CD4-positive, alpha-beta memory T cell (primary cell): ENCODE data around the gene DHFR2. TPM values are rescaled to one million over a fixed set of nuclear protein-coding genes. Genes with fewer than 3 reads are reported as not detected.

Experiments used
- CTCF ChIA-PET: fragments of 350-600 bp; sonication (Branson Sonifier 250); formaldehyde crosslinking; loops from one replicate; lab custom pipeline; 2021; ENCODE audit warnings: inconsistent platforms; ENCODE audit not compliant: partially characterized antibody; lab: Charles Lee
- POLR2A ChIA-PET: fragments of 350-600 bp; sonication (Branson Sonifier 250); formaldehyde crosslinking; loops from one replicate; lab custom pipeline; 2021; ENCODE audit not compliant: partially characterized antibody; lab: Charles Lee
- DNase-seq, 5 donors: peaks; one replicate each; pipeline versions ENCODE4 v3.0.0 to v3.0.0-alpha.2; 2020 to 2022; ENCODE audit warnings: mixed read lengths in 1 of 5
- H3K27ac ChIP-seq: one replicate; pipeline ENCODE4 v1.7.0; 2013; ENCODE audit warnings: low read depth, low read length
- H3K27me3 ChIP-seq: 2 replicates; pipeline ENCODE4 v1.7.0; 2013; ENCODE audit warnings: mild to moderate bottlenecking, low read length, moderate library complexity; ENCODE audit not compliant: insufficient read depth
- H3K36me3 ChIP-seq: 2 replicates; pipeline ENCODE4 v1.7.0; 2013; ENCODE audit warnings: mild to moderate bottlenecking, low read length, moderate library complexity; ENCODE audit not compliant: insufficient read depth
- H3K4me1 ChIP-seq: 2 replicates; pipeline ENCODE4 v1.7.0; 2013; ENCODE audit warnings: mild to moderate bottlenecking, low read length, moderate library complexity; ENCODE audit not compliant: insufficient read depth
- H3K4me3 ChIP-seq, 2 donors: one replicate each; pipeline ENCODE4 v1.7.0; 2013; ENCODE audit warnings: low read length in 2 of 2, mild to moderate bottlenecking in 1 of 2
- H3K9me3 ChIP-seq, 2 donors: one replicate each; pipeline ENCODE4 v1.7.0; 2013; ENCODE audit warnings: low read length in 2 of 2, control low read depth in 1 of 2; ENCODE audit not compliant: control insufficient read depth in 1 of 2
- H3K27ac Mint-ChIP-seq, 7 donors: one replicate each; pipeline ENCODE4 v1.8.0; 2020 to 2021; ENCODE audit warnings: mixed read lengths in 7 of 7, mild to moderate bottlenecking in 6 of 7, inconsistent platforms in 3 of 7, moderate library complexity in 3 of 7
- H3K27me3 Mint-ChIP-seq, 2 donors: one replicate each; pipeline ENCODE4 v1.8.0; 2020 to 2021; ENCODE audit warnings: mixed read lengths in 2 of 2
- H3K36me3 Mint-ChIP-seq, 2 donors: one replicate each; pipeline ENCODE4 v1.8.0; 2020 to 2021; ENCODE audit warnings: mixed read lengths in 2 of 2, inconsistent platforms in 1 of 2, mild to moderate bottlenecking in 1 of 2
- H3K4me1 Mint-ChIP-seq, 4 donors: one replicate each; pipeline ENCODE4 v1.8.0; 2020 to 2021; ENCODE audit warnings: mixed read lengths in 4 of 4, mild to moderate bottlenecking in 1 of 4
- H3K4me3 Mint-ChIP-seq, 8 donors: one replicate each; pipeline ENCODE4 v1.8.0; 2020 to 2021; ENCODE audit warnings: mixed read lengths in 8 of 8, mild to moderate bottlenecking in 7 of 8, moderate library complexity in 6 of 8, inconsistent platforms in 3 of 8
- H3K9me3 Mint-ChIP-seq, 8 donors: one replicate each; pipeline ENCODE4 v1.8.0; 2020 to 2021; ENCODE audit warnings: mixed read lengths in 8 of 8, mild to moderate bottlenecking in 5 of 8, inconsistent platforms in 3 of 8, moderate library complexity in 1 of 8
- intact Hi-C: fragments of 100-400 bp; cut with micrococcal nuclease; formaldehyde crosslinking; loops from one replicate; pipeline ENCODE4 v1.15.1; 2023
- polyA plus RNA-seq, 2 donors: library from polyadenylated mRNA; unstranded; fragments of 300-500 nt; fragmentation: Illumina TruSeq; gene quantifications; one replicate each; pipeline ENCODE4 v1.2.3, GENCODE V29; 2021
- total RNA-seq, 2 experiments: library from RNA; stranded (reverse); gene quantifications; one replicate each; pipeline ENCODE4 v1.2.3, GENCODE V29; 2021

Gene DHFR2
- total and polyA plus RNA-seq, 4 experiments from 2014 or later = 1.2 to 15.9 (median 10.9) TPM

GRCh38 chr3:94098452-94098851, 35.7 kb upstream of the DHFR2 start:
- no peak overlapping the region for H3K4me3 ChIP-seq
- H3K27ac ChIP-seq = no peak overlapping the region
- no peak for DNase-seq
- Mint-ChIP-seq H3K27ac (peak overlapping the region in 1 of 7 donors; percentile 48), H3K36me3 (peaks cover 41 to 69% of the 10 kb centered on the region in 2 donors), H3K4me1 (peaks cover 0 to 4% (median 0%) of the 10 kb centered on the region in 4 donors), H3K4me3 (no peak overlapping the region), H3K27me3 (no peaks in the 10 kb centered on the region), H3K9me3 (no peaks in the 10 kb centered on the region)
- ChIA-PET CTCF (interaction anchor here (0.5 kb wide), 1 partner anchor 100 kb away, joined by 3 read pairs; no protein-coding TSS in a partner anchor), POLR2A (interaction anchor here (1.5 kb wide), 1 partner anchor 35 kb away, joined by 4 read pairs; the partner anchor contains the start of genes DHFR2 and NSUN3)
- H3K9me3 ChIP-seq = no peaks in the 10 kb centered on the region
- peaks cover 26% of the 10 kb centered on the region for H3K36me3 ChIP-seq
- no peaks in the 10 kb centered on the region for H3K27me3 ChIP-seq
- intact Hi-C loops = no loop called here
- no peaks in the 10 kb centered on the region for H3K4me1 ChIP-seq

- Histone ChIP-seq H3K27ac (no peak overlapping the region), H3K4me3 (no peak overlapping the region), H3K4me1 (no peaks in the 10 kb centered on the region), H3K27me3 (no peaks in the 10 kb centered on the region), H3K9me3 (no peaks in the 10 kb centered on the region), H3K36me3 (peaks cover 23% of the 10 kb centered on the region)
- DNase-seq = no peak
- Mint-ChIP-seq H3K27me3 (no peaks in the 10 kb centered on the region), H3K36me3 (peaks cover 53 to 74% of the 10 kb centered on the region in 2 donors), H3K4me1 (peaks cover 0 to 6% (median under 1%) of the 10 kb centered on the region in 4 donors), H3K27ac (peak overlapping the region in 3 of 7 donors; percentile 14 to 34 (median 24)), H3K9me3 (no peaks in the 10 kb centered on the region), H3K4me3 (no peak overlapping the region)
- intact Hi-C loops = no loop called here
- CTCF ChIA-PET = no interaction called here
- POLR2A ChIA-PET = no interaction called here
These were observed 32.4 kb upstream of the DHFR2 start for GRCh38 chr3:94095111-94095510.

- POLR2A ChIA-PET = no interaction called here
- CTCF ChIA-PET = interaction anchor here (1.2 kb wide), 1 partner anchor 23 kb away, joined by 3 read pairs; no protein-coding TSS in a partner anchor
- no peaks in the 10 kb centered on the region for H3K4me1 ChIP-seq
- intact Hi-C loops = no loop called here
- no peak overlapping the region for H3K27ac ChIP-seq
- H3K9me3 Mint-ChIP-seq = no peaks in the 10 kb centered on the region
- no peak for DNase-seq
- peaks cover 11% of the 10 kb centered on the region for H3K36me3 ChIP-seq
- H3K27me3 ChIP-seq = no peaks in the 10 kb centered on the region
- H3K36me3 Mint-ChIP-seq = peaks cover 60 to 72% of the 10 kb centered on the region in 2 donors
- H3K27ac Mint-ChIP-seq = peak overlapping the region in 1 of 7 donors; percentile 35
- no peak overlapping the region for H3K4me3 Mint-ChIP-seq
- peaks cover 0 to 4% (median 1%) of the 10 kb centered on the region in 4 donors for H3K4me1 Mint-ChIP-seq
- H3K9me3 ChIP-seq = no peaks in the 10 kb centered on the region
- no peak overlapping the region for H3K4me3 ChIP-seq
- no peaks in the 10 kb centered on the region for H3K27me3 Mint-ChIP-seq
These were observed 30.4 kb upstream of the DHFR2 start for GRCh38 chr3:94093151-94093550.

- CTCF ChIA-PET = no interaction called here
- Mint-ChIP-seq H3K9me3 (no peaks in the 10 kb centered on the region), H3K36me3 (peaks cover 55 to 69% of the 10 kb centered on the region in 2 donors), H3K4me3 (no peak overlapping the region), H3K4me1 (peaks cover 0 to 8% (median 5%) of the 10 kb centered on the region in 4 donors), H3K27me3 (no peaks in the 10 kb centered on the region), H3K27ac (peak overlapping the region in 4 of 7 donors; percentile 3 to 41 (median 24))
- Histone ChIP-seq H3K9me3 (no peaks in the 10 kb centered on the region), H3K36me3 (peaks cover 8% of the 10 kb centered on the region), H3K4me1 (no peaks in the 10 kb centered on the region), H3K4me3 (no peak overlapping the region), H3K27me3 (no peaks in the 10 kb centered on the region), H3K27ac (no peak overlapping the region)
- no peak for DNase-seq
- POLR2A ChIA-PET = no interaction called here
- intact Hi-C loops = no loop called here
These were observed 29.4 kb upstream of the DHFR2 start for GRCh38 chr3:94092086-94092485.

- H3K36me3 ChIP-seq = no peaks in the 10 kb centered on the region
- Mint-ChIP-seq H3K36me3 (peaks cover 46 to 63% of the 10 kb centered on the region in 2 donors), H3K27ac (peak overlapping the region in 1 of 7 donors; percentile 51), H3K4me1 (peaks cover 0 to 8% (median 5%) of the 10 kb centered on the region in 4 donors), H3K27me3 (no peaks in the 10 kb centered on the region), H3K4me3 (no peak overlapping the region), H3K9me3 (no peaks in the 10 kb centered on the region)
- ChIA-PET POLR2A (no interaction called here), CTCF (interaction anchor here (0.7 kb wide), 2 partner anchors 74 to 248 kb away, joined by 4 read pairs; no protein-coding TSS in a partner anchor)
- no peaks in the 10 kb centered on the region for H3K4me1 ChIP-seq
- DNase-seq = no peak
- H3K9me3 ChIP-seq = no peaks in the 10 kb centered on the region
- H3K4me3 ChIP-seq = no peak overlapping the region
- H3K27ac ChIP-seq = no peak overlapping the region
- no peaks in the 10 kb centered on the region for H3K27me3 ChIP-seq
- intact Hi-C loops = no loop called here
These were observed 26.4 kb upstream of the DHFR2 start for GRCh38 chr3:94089126-94089525.

- ChIA-PET POLR2A (interaction anchor here (4.7 kb wide), 1 partner anchor 20 kb away, joined by 33 read pairs; the partner anchor contains the start of genes DHFR2 and NSUN3), CTCF (no interaction called here)
- Mint-ChIP-seq H3K27ac (peak overlapping the region in 3 of 7 donors; percentile 6 to 74 (median 53)), H3K9me3 (no peaks in the 10 kb centered on the region), H3K36me3 (peaks cover 26 to 46% of the 10 kb centered on the region in 2 donors), H3K27me3 (no peaks in the 10 kb centered on the region), H3K4me3 (no peak overlapping the region), H3K4me1 (peaks cover 35 to 46% (median 38%) of the 10 kb centered on the region in 4 donors)
- no peaks in the 10 kb centered on the region for H3K27me3 ChIP-seq
- no peak overlapping the region for H3K4me3 ChIP-seq
- no peaks in the 10 kb centered on the region for H3K9me3 ChIP-seq
- no peak for DNase-seq
- peaks cover 26% of the 10 kb centered on the region for H3K4me1 ChIP-seq
- intact Hi-C loops = no loop called here
- no peak overlapping the region for H3K27ac ChIP-seq
- H3K36me3 ChIP-seq = no peaks in the 10 kb centered on the region
These were observed 20.5 kb upstream of the DHFR2 start for GRCh38 chr3:94083261-94083660.

- Mint-ChIP-seq H3K27ac (peak overlapping the region in 2 of 7 donors; percentile 17 to 63), H3K27me3 (no peaks in the 10 kb centered on the region), H3K36me3 (peaks cover 29 to 42% of the 10 kb centered on the region in 2 donors), H3K4me1 (peaks cover 38 to 48% (median 43%) of the 10 kb centered on the region in 4 donors), H3K4me3 (no peak overlapping the region), H3K9me3 (no peaks in the 10 kb centered on the region)
- no peak overlapping the region for H3K27ac ChIP-seq
- CTCF ChIA-PET = interaction anchor here (3.5 kb wide), 1 partner anchor 13 kb away, joined by 28 read pairs; no protein-coding TSS in a partner anchor
- H3K4me1 ChIP-seq = peaks cover 26% of the 10 kb centered on the region
- no peaks in the 10 kb centered on the region for H3K9me3 ChIP-seq
- H3K4me3 ChIP-seq = no peak overlapping the region
- DNase-seq = no peak
- no peaks in the 10 kb centered on the region for H3K36me3 ChIP-seq
- intact Hi-C loops = no loop called here
- POLR2A ChIA-PET = interaction anchor here (4.7 kb wide), 1 partner anchor 20 kb away, joined by 33 read pairs; the partner anchor contains the start of genes DHFR2 and NSUN3
- H3K27me3 ChIP-seq = no peaks in the 10 kb centered on the region
These were observed 19.7 kb upstream of the DHFR2 start for GRCh38 chr3:94082391-94082937.
